Vagina (tissue), 2 donors: ENCODE results near the gene PODXL.

Experiments
- POLR2A ChIP-seq, 2 donors: fragments of 450-650 bp; IDR thresholded peaks; one replicate each; pipeline ENCODE4 v1.6.1; 2017; ENCODE audit warnings: antibody characterized with exemption in 2 of 2, mild to moderate bottlenecking in 2 of 2, moderate library complexity in 2 of 2
- POLR2AphosphoS5 ChIP-seq, 2 donors: sonication (generic); formaldehyde crosslinking; IDR thresholded peaks; one replicate each; pipeline ENCODE4 v1.9.0; 2017; ENCODE audit warnings: antibody characterized with exemption in 2 of 2, mild to moderate bottlenecking in 2 of 2, low read depth in 1 of 2; ENCODE audit not compliant: insufficient read depth in 1 of 2

- no peak for TF ChIP-seq POLR2A (IDR thresholded peaks at IDR 0.05)
- TF ChIP-seq POLR2AphosphoS5 (IDR thresholded peaks at IDR 0.05; ENCODE audit: insufficient read depth in 1 of 2, low read depth in 1 of 2), result no peak
These were observed 35.4 kb upstream of the PODXL start for GRCh38 chr7:131591687-131592319.
